Measurements from ENCODE around the gene MAP3K9. TPM values are rescaled to one million over a fixed set of nuclear protein-coding genes. Genes with fewer than 3 reads are reported as not detected.
A peak's percentile ranks its signal among the peaks of the same experiment; 100 is the strongest.

MAP3K9 gene
- total and polyA plus RNA-seq, 2 donors from 2014 or later: 1.0 to 8.3 TPM

DNA sequence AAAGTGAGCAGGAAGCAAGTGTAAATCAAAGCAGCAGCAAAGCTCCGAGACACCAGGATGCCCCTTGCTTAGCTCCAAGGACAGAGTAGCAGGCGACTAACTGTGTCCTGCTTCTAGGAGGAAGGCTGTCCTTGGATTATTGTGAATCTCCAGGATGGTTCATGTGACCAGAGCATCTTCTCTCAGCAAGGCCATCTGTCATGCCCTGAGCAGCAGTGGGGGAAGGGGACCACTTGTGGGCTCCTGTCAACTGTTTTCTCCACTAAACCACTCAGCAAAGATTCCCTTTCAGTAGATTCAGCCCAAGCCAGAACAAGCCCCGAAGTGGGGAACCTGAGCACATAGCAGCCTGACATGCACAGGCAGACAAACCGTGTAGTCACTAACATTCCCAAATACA, 19.4 kb downstream of the MAP3K9 start:
- Histone ChIP-seq H3K27me3 (ENCODE audit: control insufficient read depth, insufficient read depth, low read length) (no peaks in the 10 kb centered on the region), H3K4me3 (ENCODE audit: low read length in 3 of 3) (no peak overlapping the region), H3K9me3 (ENCODE audit: control insufficient read depth in 2 of 3, insufficient read depth in 1 of 3, low read length in 3 of 3) (no peaks in the 10 kb centered on the region), H3K4me1 (ENCODE audit: control insufficient read depth in 2 of 3, insufficient read depth in 2 of 3, low read depth in 1 of 3, low read length in 3 of 3) (peaks cover 0 to 5% (median 3%) of the 10 kb centered on the region in 3 donors), H3K9ac (ENCODE audit: low read length in 3 of 3) (no peak overlapping the region), H3K36me3 (ENCODE audit: control insufficient read depth in 2 of 3, insufficient read depth in 3 of 3, low read length in 3 of 3) (no peaks in the 10 kb centered on the region), H3K27ac (ENCODE audit: low read depth in 2 of 2, low read length in 2 of 2) (no peak overlapping the region)
- no peak for DNase-seq
- no peak for FAIRE-seq
- intact Hi-C loops (cut with DNase I): no loop called here
- TF ChIP-seq, protein P1, sequence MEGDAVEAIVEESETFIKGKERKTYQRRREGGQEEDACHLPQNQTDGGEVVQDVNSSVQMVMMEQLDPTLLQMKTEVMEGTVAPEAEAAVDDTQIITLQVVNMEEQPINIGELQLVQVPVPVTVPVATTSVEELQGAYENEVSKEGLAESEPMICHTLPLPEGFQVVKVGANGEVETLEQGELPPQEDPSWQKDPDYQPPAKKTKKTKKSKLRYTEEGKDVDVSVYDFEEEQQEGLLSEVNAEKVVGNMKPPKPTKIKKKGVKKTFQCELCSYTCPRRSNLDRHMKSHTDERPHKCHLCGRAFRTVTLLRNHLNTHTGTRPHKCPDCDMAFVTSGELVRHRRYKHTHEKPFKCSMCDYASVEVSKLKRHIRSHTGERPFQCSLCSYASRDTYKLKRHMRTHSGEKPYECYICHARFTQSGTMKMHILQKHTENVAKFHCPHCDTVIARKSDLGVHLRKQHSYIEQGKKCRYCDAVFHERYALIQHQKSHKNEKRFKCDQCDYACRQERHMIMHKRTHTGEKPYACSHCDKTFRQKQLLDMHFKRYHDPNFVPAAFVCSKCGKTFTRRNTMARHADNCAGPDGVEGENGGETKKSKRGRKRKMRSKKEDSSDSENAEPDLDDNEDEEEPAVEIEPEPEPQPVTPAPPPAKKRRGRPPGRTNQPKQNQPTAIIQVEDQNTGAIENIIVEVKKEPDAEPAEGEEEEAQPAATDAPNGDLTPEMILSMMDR (IDR thresholded peaks at IDR 0.05; ENCODE audit: borderline replicate concordance, extremely low read depth, insufficient read depth): no peak

DNA sequence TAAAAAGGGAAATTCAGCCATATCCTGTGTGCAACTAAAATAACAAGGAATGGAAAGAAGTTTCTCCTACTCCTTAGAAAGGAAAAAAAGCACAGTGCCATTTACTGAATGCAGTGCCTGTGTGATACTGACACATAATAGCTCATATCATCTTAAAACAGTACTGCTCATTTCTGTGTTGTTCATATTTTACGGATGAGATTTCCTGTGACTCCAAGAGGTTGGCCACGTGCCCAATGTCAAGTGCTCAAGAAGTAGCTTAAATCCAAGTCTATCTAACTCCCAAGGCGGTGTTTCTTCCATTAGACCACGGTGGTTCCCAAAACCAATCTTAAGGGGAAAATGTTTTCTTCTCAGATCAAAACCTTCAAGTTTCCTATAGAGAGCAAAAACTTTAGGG, 20.0 kb downstream of the MAP3K9 start:
- no peak overlapping the region for H3K9ac ChIP-seq (ENCODE audit: low read length in 3 of 3)
- H3K27ac ChIP-seq (ENCODE audit: low read depth in 2 of 2, low read length in 2 of 2): no peak overlapping the region

DNA sequence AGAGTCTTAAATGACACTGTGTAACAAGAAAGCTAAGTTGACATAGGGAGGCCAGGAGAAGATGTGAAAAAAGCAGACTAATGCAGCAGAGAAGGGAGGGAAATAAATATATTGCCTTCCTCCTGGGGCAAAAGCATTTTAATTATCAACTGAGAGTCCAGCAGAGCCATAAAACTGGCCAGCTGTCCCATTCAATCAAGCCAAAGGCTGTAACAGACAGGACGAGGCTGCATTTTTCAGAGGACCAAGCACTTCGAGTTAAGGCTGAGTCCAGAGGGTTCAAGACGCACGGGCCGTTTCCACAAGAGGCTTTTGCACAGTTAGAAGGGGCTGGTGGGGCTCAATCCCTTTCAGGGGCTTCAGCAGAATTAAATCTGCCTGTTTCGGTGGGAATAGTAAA, 20.4 kb downstream of the MAP3K9 start:
- H3K9ac ChIP-seq (ENCODE audit: low read length in 3 of 3): no peak overlapping the region
- TF ChIP-seq, protein P1 (IDR thresholded peaks at IDR 0.05; ENCODE audit: borderline replicate concordance, extremely low read depth, insufficient read depth): no peak
- FAIRE-seq (no peak), DNase-seq (peak in 3 of 5 donors; percentile 20 to 59 (median 32))
- H3K4me3 ChIP-seq (ENCODE audit: low read length in 3 of 3): no peak overlapping the region
- H3K9me3 ChIP-seq (ENCODE audit: control insufficient read depth in 2 of 3, insufficient read depth in 1 of 3, low read length in 3 of 3): no peaks in the 10 kb centered on the region
- H3K4me1 ChIP-seq (ENCODE audit: control insufficient read depth in 2 of 3, insufficient read depth in 2 of 3, low read depth in 1 of 3, low read length in 3 of 3): peaks cover 0 to 5% (median 3%) of the 10 kb centered on the region in 3 donors
- no peaks in the 10 kb centered on the region for H3K36me3 ChIP-seq (ENCODE audit: control insufficient read depth in 2 of 3, insufficient read depth in 3 of 3, low read length in 3 of 3)
- no peaks in the 10 kb centered on the region for H3K27me3 ChIP-seq (ENCODE audit: control insufficient read depth, insufficient read depth, low read length)
- intact Hi-C loops (cut with DNase I): no loop called here
- H3K27ac ChIP-seq (ENCODE audit: low read depth in 2 of 2, low read length in 2 of 2): no peak overlapping the region

More for the DNA sequence above, 20.0 kb downstream of the MAP3K9 start:
- Histone ChIP-seq H3K4me1 (ENCODE audit: control insufficient read depth in 2 of 3, insufficient read depth in 2 of 3, low read depth in 1 of 3, low read length in 3 of 3) (peaks cover 0 to 5% (median 3%) of the 10 kb centered on the region in 3 donors), H3K36me3 (ENCODE audit: control insufficient read depth in 2 of 3, insufficient read depth in 3 of 3, low read length in 3 of 3) (no peaks in the 10 kb centered on the region), H3K27me3 (ENCODE audit: control insufficient read depth, insufficient read depth, low read length) (no peaks in the 10 kb centered on the region), H3K9me3 (ENCODE audit: control insufficient read depth in 2 of 3, insufficient read depth in 1 of 3, low read length in 3 of 3) (no peaks in the 10 kb centered on the region), H3K4me3 (ENCODE audit: low read length in 3 of 3) (no peak overlapping the region)
- intact Hi-C loops (cut with DNase I): no loop called here
- DNase-seq (peak in 2 of 5 donors; percentile 4 to 50), FAIRE-seq (no peak)
- TF ChIP-seq, protein P1 (IDR thresholded peaks at IDR 0.05; ENCODE audit: borderline replicate concordance, extremely low read depth, insufficient read depth): no peak

DNA sequence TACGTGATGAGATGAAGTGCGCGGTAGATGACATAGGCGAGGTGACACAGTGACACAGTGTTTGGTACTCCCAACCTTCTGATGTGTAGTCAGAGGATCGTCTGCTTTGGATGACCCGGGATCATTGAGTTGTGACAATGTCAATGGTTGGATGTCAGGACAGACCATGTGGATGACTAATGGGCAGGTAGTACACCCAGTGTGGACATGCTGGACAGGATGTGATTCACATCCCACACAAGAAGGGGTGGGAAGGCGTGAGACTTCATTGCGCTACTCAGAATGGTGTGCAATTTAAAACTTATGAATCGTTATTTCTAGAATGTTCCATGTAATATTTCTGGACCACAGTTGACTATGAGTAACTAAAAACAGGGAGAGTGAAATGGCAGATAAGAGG, 23.8 kb downstream of the MAP3K9 start:
- Histone ChIP-seq H3K9ac (ENCODE audit: low read length in 3 of 3) (no peak overlapping the region), H3K9me3 (ENCODE audit: control insufficient read depth in 2 of 3, insufficient read depth in 1 of 3, low read length in 3 of 3) (no peaks in the 10 kb centered on the region), H3K4me3 (ENCODE audit: low read length in 3 of 3) (no peak overlapping the region), H3K36me3 (ENCODE audit: control insufficient read depth in 2 of 3, insufficient read depth in 3 of 3, low read length in 3 of 3) (no peaks in the 10 kb centered on the region), H3K27me3 (ENCODE audit: control insufficient read depth, insufficient read depth, low read length) (no peaks in the 10 kb centered on the region), H3K27ac (ENCODE audit: low read depth in 2 of 2, low read length in 2 of 2) (no peak overlapping the region), H3K4me1 (ENCODE audit: control insufficient read depth in 2 of 3, insufficient read depth in 2 of 3, low read depth in 1 of 3, low read length in 3 of 3) (peaks cover 0 to 5% (median 3%) of the 10 kb centered on the region in 3 donors)
- FAIRE-seq: no peak
- DNase-seq: no peak
- intact Hi-C loops (cut with DNase I): no loop called here
- TF ChIP-seq, protein P1 (IDR thresholded peaks at IDR 0.05; ENCODE audit: borderline replicate concordance, extremely low read depth, insufficient read depth): no peak

All from kidney (tissue), 14 donors.